HCT116 (cell line): Measurements from ENCODE around the gene CAMK2D. TPM values are rescaled to one million over a fixed set of nuclear protein-coding genes. Genes with fewer than 3 reads are reported as not detected.

Source experiments
- ATAC-seq: fragments of 200-7000 bp; cut with Tn5 transposase; 2 replicates; pipeline ENCODE4 v1.9.1; 2020; ENCODE audit warnings: mild to moderate bottlenecking, moderate library complexity
- BruUV-seq: library from RNA; stranded (reverse); fragments of 400-500 nt; replicated peaks from 2 replicates; lab custom pipeline; 2021; lab: Mats Ljungman, UMichigan
- CTCF ChIA-PET: fragments of 300-600 bp; sonication (Branson Sonifier 250); formaldehyde crosslinking; loops from one replicate; lab custom pipeline; 2021; ENCODE audit warnings: antibody characterized with exemption; lab: Charles Lee
- POLR2A ChIA-PET: fragments of 300-600, 350-600 bp; sonication (Branson Sonifier 250); formaldehyde crosslinking; loops from one replicate; lab custom pipeline; 2021; ENCODE audit warnings: antibody characterized with exemption; lab: Charles Lee
- RAD21 ChIA-PET, 2 experiments: fragments of 300-600 bp; sonication (Branson Sonifier 250); formaldehyde crosslinking; loops; one replicate each; lab custom pipeline; 2023; ENCODE audit warnings: low total read pairs in 2 of 2; ENCODE audit not compliant: uncharacterized antibody in 2 of 2, unreplicated experiment in 2 of 2, low non-redundant PET in 1 of 2; lab: Charles Lee
- DNase-seq: peaks from one replicate; pipeline ENCODE4 v3.0.0-alpha.2; 2010; ENCODE audit warnings: low read depth, low spot score
- H2AFZ ChIP-seq: fragments of 200-600 bp; shearing (Covaris generic), sonication (generic); 2 replicates; pipeline ENCODE4 v1.6.1; 2017; ENCODE audit warnings: low read depth, mixed run types, mixed read lengths, antibody characterized with exemption, low read length; ENCODE audit not compliant: poor library complexity, severe bottlenecking
- H3K27ac ChIP-seq: 2 replicates; pipeline ENCODE4 v1.5.1; 2012; ENCODE audit warnings: low read depth, low read length
- H3K27me3 ChIP-seq: fragments of 200-600 bp; sonication (generic); 2 replicates; pipeline ENCODE4 v1.6.1; 2016; ENCODE audit warnings: mixed run types, low read length, mixed read lengths; ENCODE audit not compliant: insufficient read depth
- H3K36me3 ChIP-seq, 2 experiments: fragments of 200-500 bp in 1 of 2; fragments of 200-600 bp in 1 of 2; sonication (Bioruptor generic) in 1 of 2; sonication (generic) in 1 of 2; 2 replicates each; pipeline versions ENCODE4 v1.5.1 to v1.6.1; 2014 to 2016; ENCODE audit warnings: low read length in 2 of 2, inconsistent platforms in 1 of 2, mixed read lengths in 1 of 2, mixed run types in 1 of 2; ENCODE audit not compliant: insufficient read depth in 2 of 2, control insufficient read depth in 1 of 2
- H3K4me1 ChIP-seq, 2 experiments: fragments of 200-600 bp in 1 of 2; sonication (generic) in 1 of 2; 2 replicates each; pipeline versions ENCODE4 v1.5.1 to v1.6.1; 2012 to 2017; ENCODE audit warnings: low read length in 2 of 2, inconsistent platforms in 1 of 2, mild to moderate bottlenecking in 1 of 2, mixed read lengths in 1 of 2, mixed run types in 1 of 2, moderate library complexity in 1 of 2; ENCODE audit not compliant: insufficient read depth in 2 of 2, control insufficient read depth in 1 of 2
- H3K4me2 ChIP-seq: fragments of 200-600 bp; sonication (generic); 2 replicates; pipeline ENCODE4 v1.6.1; 2017; ENCODE audit warnings: mixed run types, low read length, mixed read lengths
- H3K4me3 ChIP-seq, 2 experiments: fragments of 200-600 bp in 1 of 2; sonication (generic) in 1 of 2; replicated peaks in 1 of 2; 2 replicates each; pipeline ENCODE4 v1.5.1; 2011 to 2016; ENCODE audit warnings: low read length in 2 of 2, control low read depth in 1 of 2, low read depth in 1 of 2, mild to moderate bottlenecking in 1 of 2, mixed read lengths in 1 of 2, mixed run types in 1 of 2
- H3K79me2 ChIP-seq: fragments of 200-600 bp; sonication (generic); 2 replicates; pipeline ENCODE4 v1.6.1; 2017; ENCODE audit warnings: mild to moderate bottlenecking, mixed run types, low read length, moderate library complexity, mixed read lengths; ENCODE audit not compliant: insufficient read depth
- H3K9ac ChIP-seq: fragments of 200-600 bp; sonication (generic); 2 replicates; pipeline ENCODE4 v1.6.1; 2016; ENCODE audit warnings: low read length, mixed read lengths
- H3K9me2 ChIP-seq: fragments of 200-600 bp; sonication (generic), shearing (Covaris generic); 2 replicates; pipeline ENCODE4 v1.6.1; 2017; ENCODE audit warnings: mixed run types, mild to moderate bottlenecking, moderate library complexity; ENCODE audit not compliant: insufficient read depth
- H3K9me3 ChIP-seq, 2 experiments: fragments of 200-500 bp in 1 of 2; fragments of 200-600 bp in 1 of 2; sonication (Bioruptor generic) in 1 of 2; sonication (generic) in 1 of 2; 2 replicates each; pipeline ENCODE4 v1.6.1; 2014 to 2017; ENCODE audit warnings: low read length in 2 of 2, mixed read lengths in 2 of 2, inconsistent platforms in 1 of 2, low read depth in 1 of 2, mild to moderate bottlenecking in 1 of 2, mixed run types in 1 of 2, moderate library complexity in 1 of 2; ENCODE audit not compliant: control insufficient read depth in 1 of 2, insufficient read depth in 1 of 2
- H4K20me1 ChIP-seq: fragments of 200-600 bp; sonication (generic), shearing (Covaris generic); 2 replicates; pipeline ENCODE4 v1.6.1; 2017; ENCODE audit warnings: mixed run types, mild to moderate bottlenecking, moderate library complexity; ENCODE audit not compliant: insufficient read depth
- CBX3 ChIP-seq: IDR thresholded peaks from 2 replicates; pipeline ENCODE4 v1.6.1; 2012; ENCODE audit warnings: low read depth
- CEBPB ChIP-seq: IDR thresholded peaks from 2 replicates; pipeline ENCODE4 v1.6.1; 2012; ENCODE audit warnings: low read depth
- EGR1 ChIP-seq: IDR thresholded peaks from 2 replicates; pipeline ENCODE4 v1.6.1; 2012; ENCODE audit warnings: low read depth
- ELF1 ChIP-seq: IDR thresholded peaks from 2 replicates; pipeline ENCODE4 v1.6.1; 2012; ENCODE audit warnings: low read depth, borderline replicate concordance
- EZH2 ChIP-seq: fragments of 200-600 bp; sonication (generic); IDR thresholded peaks from 2 replicates; pipeline ENCODE4 v1.6.1; 2017; ENCODE audit warnings: antibody characterized with exemption, mixed run types
- FOSL1 ChIP-seq: IDR thresholded peaks from 2 replicates; pipeline ENCODE4 v1.6.1; 2012; ENCODE audit warnings: low read depth
- RAD21 ChIP-seq: IDR thresholded peaks from 2 replicates; pipeline ENCODE4 v1.6.1; 2012; ENCODE audit warnings: low read depth, mild to moderate bottlenecking
- SIN3A ChIP-seq: IDR thresholded peaks from 2 replicates; pipeline ENCODE4 v1.6.1; 2012; ENCODE audit warnings: low read depth
- TCF7L2 ChIP-seq: IDR thresholded peaks from 2 replicates; pipeline ENCODE4 v1.7.0; 2011; ENCODE audit warnings: borderline replicate concordance, inconsistent platforms; ENCODE audit not compliant: insufficient read depth, insufficient read length; ENCODE audit errors: extremely low read depth
- YY1 ChIP-seq: IDR thresholded peaks from 2 replicates; pipeline ENCODE4 v1.6.1; 2011; ENCODE audit warnings: low read length, low read depth, moderate library complexity, mild to moderate bottlenecking; ENCODE audit not compliant: insufficient replicate concordance; ENCODE audit errors: extremely low read depth
- ZFX ChIP-seq: fragments of 450-650 bp; IDR thresholded peaks from 2 replicates; pipeline ENCODE4 v1.6.1; 2017
- ZNF274 ChIP-seq: fragments of 200-500 bp; sonication (Bioruptor generic); IDR thresholded peaks from 2 replicates; pipeline ENCODE4 v1.6.1; 2014; ENCODE audit warnings: mild to moderate bottlenecking, low read depth, low read length, inconsistent platforms
- intact Hi-C: fragments of 100-400 bp; cut with micrococcal nuclease; formaldehyde crosslinking; loops from 2 replicates; pipeline ENCODE4 v1.10.0; 2022
- total RNA-seq: library from RNA; stranded (reverse); gene quantifications from one replicate; pipeline ENCODE4 v1.2.1, GENCODE V29; 2021; ENCODE audit not compliant: unreplicated experiment
- TF ChIP-seq, protein P1 (sequence below): IDR thresholded peaks from 2 replicates; pipeline ENCODE4 v1.6.1; 2012
- TF ChIP-seq, protein P2 (sequence below): IDR thresholded peaks from 2 replicates; pipeline ENCODE4 v1.6.1; 2011; ENCODE audit warnings: mild to moderate bottlenecking, low read length, moderate library complexity; ENCODE audit not compliant: insufficient replicate concordance; ENCODE audit errors: extremely low read depth
- TF ChIP-seq, protein P3 (sequence below): IDR thresholded peaks from 2 replicates; pipeline ENCODE4 v1.6.1; 2012; ENCODE audit warnings: low read depth
- TF ChIP-seq, protein P4 (sequence below): IDR thresholded peaks from 2 replicates; pipeline ENCODE4 v1.6.1; 2012

CAMK2D gene
- total RNA-seq, 1 experiment from 2014 or later = 67.0 TPM

DNA sequence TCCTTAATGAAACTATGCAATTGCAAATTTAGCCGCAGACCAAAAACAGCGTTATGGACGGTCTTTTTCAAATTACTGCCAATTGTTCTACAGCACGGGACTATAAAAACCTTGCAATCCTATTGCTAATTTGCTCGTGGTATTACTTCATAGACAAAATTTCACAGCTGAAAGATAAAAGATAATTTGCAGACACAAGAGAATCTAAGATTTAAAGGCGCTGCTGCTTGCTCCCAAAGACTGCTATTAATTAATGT is 1.4 kb upstream of the CAMK2D start (continued):
- TF ChIP-seq SIN3A = no peak
- no peak for TF ChIP-seq FOSL1
- TF ChIP-seq, protein P1, sequence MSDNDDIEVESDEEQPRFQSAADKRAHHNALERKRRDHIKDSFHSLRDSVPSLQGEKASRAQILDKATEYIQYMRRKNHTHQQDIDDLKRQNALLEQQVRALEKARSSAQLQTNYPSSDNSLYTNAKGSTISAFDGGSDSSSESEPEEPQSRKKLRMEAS = no peak
- TF ChIP-seq EZH2 = no peak
- TF ChIP-seq ELF1 = no peak
- TF ChIP-seq, protein P2, sequence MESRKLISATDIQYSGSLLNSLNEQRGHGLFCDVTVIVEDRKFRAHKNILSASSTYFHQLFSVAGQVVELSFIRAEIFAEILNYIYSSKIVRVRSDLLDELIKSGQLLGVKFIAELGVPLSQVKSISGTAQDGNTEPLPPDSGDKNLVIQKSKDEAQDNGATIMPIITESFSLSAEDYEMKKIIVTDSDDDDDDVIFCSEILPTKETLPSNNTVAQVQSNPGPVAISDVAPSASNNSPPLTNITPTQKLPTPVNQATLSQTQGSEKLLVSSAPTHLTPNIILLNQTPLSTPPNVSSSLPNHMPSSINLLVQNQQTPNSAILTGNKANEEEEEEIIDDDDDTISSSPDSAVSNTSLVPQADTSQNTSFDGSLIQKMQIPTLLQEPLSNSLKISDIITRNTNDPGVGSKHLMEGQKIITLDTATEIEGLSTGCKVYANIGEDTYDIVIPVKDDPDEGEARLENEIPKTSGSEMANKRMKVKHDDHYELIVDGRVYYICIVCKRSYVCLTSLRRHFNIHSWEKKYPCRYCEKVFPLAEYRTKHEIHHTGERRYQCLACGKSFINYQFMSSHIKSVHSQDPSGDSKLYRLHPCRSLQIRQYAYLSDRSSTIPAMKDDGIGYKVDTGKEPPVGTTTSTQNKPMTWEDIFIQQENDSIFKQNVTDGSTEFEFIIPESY = no peak
- no peak for TF ChIP-seq CBX3

DNA sequence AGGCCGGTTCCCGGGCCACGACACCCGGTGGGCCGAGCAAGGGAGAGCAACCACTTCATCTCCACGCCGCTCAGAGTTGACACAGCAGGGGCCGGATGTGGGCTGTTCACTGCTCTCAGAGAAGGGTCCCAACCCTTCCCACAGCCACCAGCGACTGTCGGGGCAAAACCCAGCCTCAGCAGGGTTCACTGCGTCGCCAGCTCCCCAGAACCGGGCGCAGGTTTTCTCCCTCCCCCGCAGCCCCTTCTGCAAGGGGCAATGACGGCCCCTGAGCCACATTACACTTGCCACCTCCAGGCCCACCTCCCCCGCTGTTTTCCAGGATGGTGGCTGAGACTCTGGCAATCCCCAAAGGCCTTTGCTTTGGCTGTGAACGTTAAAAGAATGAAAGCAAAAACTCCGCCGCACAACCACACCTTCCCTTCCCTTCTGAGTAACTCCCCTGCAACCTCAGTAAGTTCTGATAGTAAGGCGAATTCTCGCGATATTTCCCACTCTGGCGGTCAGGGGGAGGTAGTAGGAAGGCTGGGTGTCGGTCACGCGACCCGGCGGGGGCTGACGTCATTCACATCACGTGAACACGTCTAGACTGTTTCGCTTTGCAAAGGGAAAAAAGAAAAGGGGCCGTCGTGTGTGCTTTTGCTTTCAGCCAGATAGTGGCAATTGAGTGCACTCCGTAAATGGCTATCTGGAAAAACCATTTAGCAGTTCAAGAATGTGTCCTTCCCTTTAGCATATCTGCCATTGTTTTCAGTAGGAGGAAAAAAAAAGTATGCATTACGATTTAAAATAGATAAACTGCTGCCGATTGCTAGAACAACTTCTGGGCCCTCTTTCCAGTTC is 869 bp upstream of the CAMK2D start:
- peak; percentile 99 for DNase-seq
- peak overlapping the region; percentile 83 for H3K9ac ChIP-seq
- CTCF ChIA-PET = no interaction called here
- H3K79me2 ChIP-seq = peaks cover 36% of the 10 kb centered on the region
- H4K20me1 ChIP-seq = no peaks in the 10 kb centered on the region
- peaks cover 15 to 25% of the 10 kb centered on the region in 2 experiments for H3K4me1 ChIP-seq
- no peaks in the 10 kb centered on the region for H3K27me3 ChIP-seq
- no peaks in the 10 kb centered on the region for H3K36me3 ChIP-seq
- H3K9me2 ChIP-seq = no peaks in the 10 kb centered on the region
- peak overlapping the region; percentile 9 for H2AFZ ChIP-seq
- peak overlapping the region; percentile 95 for H3K4me2 ChIP-seq
- peak overlapping the region; percentile 79 to 88 for H3K4me3 ChIP-seq
- H3K27ac ChIP-seq = peak overlapping the region; percentile 95
- ATAC-seq = peak; percentile 78
- intact Hi-C loops = loop anchor here (5.0 to 10.0 kb wide), 5 partner anchors 295 to 468 kb away; no protein-coding TSS in a partner anchor
- RAD21 ChIA-PET = no interaction called here
- H3K9me3 ChIP-seq = no peaks in the 10 kb centered on the region
- POLR2A ChIA-PET = no interaction called here
- BruUV-seq = TSS peak; percentile 23
- TF ChIP-seq RAD21 (peak; percentile 12; the same call in 1 of the 2 replicates), ZNF274 (no peak), ELF1 (no peak), YY1 (no peak), EZH2 (no peak), TCF7L2 (peak; percentile 53), ZFX (peak; percentile 36), EGR1 (peak; percentile 33), CEBPB (peak; percentile 82)
- TF ChIP-seq, protein P3, sequence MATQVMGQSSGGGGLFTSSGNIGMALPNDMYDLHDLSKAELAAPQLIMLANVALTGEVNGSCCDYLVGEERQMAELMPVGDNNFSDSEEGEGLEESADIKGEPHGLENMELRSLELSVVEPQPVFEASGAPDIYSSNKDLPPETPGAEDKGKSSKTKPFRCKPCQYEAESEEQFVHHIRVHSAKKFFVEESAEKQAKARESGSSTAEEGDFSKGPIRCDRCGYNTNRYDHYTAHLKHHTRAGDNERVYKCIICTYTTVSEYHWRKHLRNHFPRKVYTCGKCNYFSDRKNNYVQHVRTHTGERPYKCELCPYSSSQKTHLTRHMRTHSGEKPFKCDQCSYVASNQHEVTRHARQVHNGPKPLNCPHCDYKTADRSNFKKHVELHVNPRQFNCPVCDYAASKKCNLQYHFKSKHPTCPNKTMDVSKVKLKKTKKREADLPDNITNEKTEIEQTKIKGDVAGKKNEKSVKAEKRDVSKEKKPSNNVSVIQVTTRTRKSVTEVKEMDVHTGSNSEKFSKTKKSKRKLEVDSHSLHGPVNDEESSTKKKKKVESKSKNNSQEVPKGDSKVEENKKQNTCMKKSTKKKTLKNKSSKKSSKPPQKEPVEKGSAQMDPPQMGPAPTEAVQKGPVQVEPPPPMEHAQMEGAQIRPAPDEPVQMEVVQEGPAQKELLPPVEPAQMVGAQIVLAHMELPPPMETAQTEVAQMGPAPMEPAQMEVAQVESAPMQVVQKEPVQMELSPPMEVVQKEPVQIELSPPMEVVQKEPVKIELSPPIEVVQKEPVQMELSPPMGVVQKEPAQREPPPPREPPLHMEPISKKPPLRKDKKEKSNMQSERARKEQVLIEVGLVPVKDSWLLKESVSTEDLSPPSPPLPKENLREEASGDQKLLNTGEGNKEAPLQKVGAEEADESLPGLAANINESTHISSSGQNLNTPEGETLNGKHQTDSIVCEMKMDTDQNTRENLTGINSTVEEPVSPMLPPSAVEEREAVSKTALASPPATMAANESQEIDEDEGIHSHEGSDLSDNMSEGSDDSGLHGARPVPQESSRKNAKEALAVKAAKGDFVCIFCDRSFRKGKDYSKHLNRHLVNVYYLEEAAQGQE = no peak
- TF ChIP-seq, protein P4, sequence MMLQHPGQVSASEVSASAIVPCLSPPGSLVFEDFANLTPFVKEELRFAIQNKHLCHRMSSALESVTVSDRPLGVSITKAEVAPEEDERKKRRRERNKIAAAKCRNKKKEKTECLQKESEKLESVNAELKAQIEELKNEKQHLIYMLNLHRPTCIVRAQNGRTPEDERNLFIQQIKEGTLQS = 0 out of 2 replicates have a peak, but pooled peaks have one; percentile 37
- TF ChIP-seq, protein P2 = peak; percentile 96
